Stimulated activated CD8-positive, alpha-beta memory T cell treated with anti-CD3 and anti-CD28 coated beads, Interleukin-4, amount 100 ng/mL, for 1 hour (primary cell): ENCODE measurements around the gene JOSD2.

Experiments
- DNase-seq, 2 donors: peaks; one replicate each; pipeline ENCODE4 v3.0.0-alpha.2; 2020; ENCODE audit warnings: low read depth in 2 of 2, low spot score in 1 of 2

Gene JOSD2

GRCh38 chr19:50514346-50515167 lies 3.6 kb upstream of the JOSD2 start:
- no peak for DNase-seq

GRCh38 chr19:50513746-50514345 lies 2.9 kb upstream of the JOSD2 start, which contains the start of gene ASPDH:
Gene ASPDH (minus strand): TSS chr19:50513913. CDS start chr19:50513823, 90 bp downstream.
- no peak for DNase-seq

GRCh38 chr19:50512999-50513745 lies 2.2 kb upstream of the JOSD2 start:
- no peak for DNase-seq

- DNase-seq, result no peak
Measured at GRCh38 chr19:50512112-50512998, 1.4 kb upstream of the JOSD2 start.

- DNase-seq, result no peak
Measured at GRCh38 chr19:50510700-50511068, 307 bp downstream of the JOSD2 start.

GRCh38 chr19:50510121-50510670 lies 795 bp downstream of the JOSD2 start:
- no peak for DNase-seq

- no peak for DNase-seq
Measured at GRCh38 chr19:50509366-50509765, 1.6 kb downstream of the JOSD2 start.

- DNase-seq, result no peak
Measured at GRCh38 chr19:50508843-50509190, 2.2 kb downstream of the JOSD2 start.

GRCh38 chr19:50507376-50507775 lies 3.6 kb downstream of the JOSD2 start:
- no peak for DNase-seq

- no peak for DNase-seq
Measured at GRCh38 chr19:50506700-50507099, 4.3 kb downstream of the JOSD2 start.

- DNase-seq, result no peak
Measured at GRCh38 chr19:50505856-50506611, 5.0 kb downstream of the JOSD2 start.

GRCh38 chr19:50501568-50502475 lies 9.2 kb downstream of the JOSD2 start:
- DNase-seq, result no peak

- no peak for DNase-seq
Measured at GRCh38 chr19:50501186-50501567, 9.8 kb downstream of the JOSD2 start.

- no peak for DNase-seq
Measured at GRCh38 chr19:50500753-50501151, 10.2 kb downstream of the JOSD2 start.

GRCh38 chr19:50500060-50500752 lies 10.8 kb downstream of the JOSD2 start:
- DNase-seq, result no peak

GRCh38 chr19:50498219-50499056 lies 12.6 kb downstream of the JOSD2 start:
- DNase-seq, result no peak

- DNase-seq, result no peak
Measured at GRCh38 chr19:50497022-50497405, 14.0 kb downstream of the JOSD2 start.
